MV-4-11 (cell line): ENCODE data around the gene ATP10B.

ENCODE experiments used
- DNase-seq: peaks from one replicate; lab custom pipeline; 2025; lab: John Stamatoyannopoulos, UW

The ATP10B gene

DNA sequence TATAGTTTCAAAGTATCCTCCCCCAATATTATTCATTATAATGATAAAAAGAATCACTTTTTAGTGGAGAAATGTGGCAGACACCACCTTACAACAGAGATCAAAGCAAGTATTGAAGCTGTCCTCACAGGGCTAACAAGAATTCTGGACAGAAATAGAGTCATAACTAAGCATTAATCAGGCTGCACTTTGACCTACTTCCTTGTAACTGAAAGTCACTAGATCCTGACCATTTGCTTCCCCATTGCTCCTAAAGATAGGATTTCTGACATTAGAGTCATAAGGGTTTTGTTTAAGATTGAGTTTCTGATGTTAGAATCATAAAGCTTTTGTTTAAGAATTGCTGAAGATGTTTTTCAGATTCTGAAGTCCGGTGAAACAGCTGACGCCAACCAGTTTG is 159.7 kb downstream of the ATP10B start:
- peak; percentile 22 for DNase-seq

GRCh38 chr5:160685695-160686094 is 166.3 kb downstream of the ATP10B start:
- peak; percentile 53 for DNase-seq

GRCh38 chr5:160685219-160685618 is 166.8 kb downstream of the ATP10B start:
- no peak for DNase-seq

- DNase-seq = no peak
These were observed 172.3 kb downstream of the ATP10B start for GRCh38 chr5:160679567-160680309.

DNA sequence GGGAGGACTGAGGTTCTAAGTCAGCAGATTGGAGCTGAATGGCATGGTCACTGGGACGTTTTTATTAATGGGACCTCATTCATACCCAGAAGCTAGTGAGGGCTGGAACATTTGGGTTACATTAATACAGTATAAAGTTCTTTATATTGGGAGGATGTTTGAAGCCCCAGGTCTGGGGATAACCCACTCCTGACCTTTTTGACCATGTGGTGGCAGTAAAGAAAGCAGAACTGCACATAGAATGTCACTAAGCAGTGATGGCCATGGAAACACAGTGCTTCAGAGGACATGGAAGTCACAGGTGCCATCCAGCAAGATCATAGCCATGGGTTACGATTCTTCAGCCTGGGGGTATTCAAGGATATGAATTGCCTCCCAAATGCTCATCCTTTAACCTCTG is 176.0 kb downstream of the ATP10B start:
- peak; percentile 19 for DNase-seq

DNA sequence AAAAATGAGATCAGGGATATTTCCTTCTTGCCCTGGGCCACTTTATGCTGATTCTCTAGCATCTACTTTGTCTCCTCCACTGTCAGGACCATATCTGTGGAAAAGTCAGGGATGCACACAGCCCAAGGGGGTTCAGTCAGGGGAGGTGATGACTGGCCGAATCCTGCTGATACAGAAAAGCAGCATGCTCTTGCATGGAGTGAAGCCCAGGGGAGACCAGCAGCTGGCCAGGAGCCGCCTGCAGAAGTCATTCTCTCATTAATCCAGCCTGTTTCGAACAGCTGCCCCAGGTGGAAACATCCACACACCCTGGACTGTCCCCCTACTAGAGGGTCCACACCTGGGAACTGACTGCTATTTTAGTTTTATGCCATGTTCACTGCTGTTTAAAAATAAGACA is 177.1 kb downstream of the ATP10B start:
- no peak for DNase-seq

- no peak for DNase-seq
These were observed 179.5 kb downstream of the ATP10B start for GRCh38 chr5:160672521-160672920.

GRCh38 chr5:160668356-160668755 is 183.7 kb downstream of the ATP10B start:
- no peak for DNase-seq

DNA sequence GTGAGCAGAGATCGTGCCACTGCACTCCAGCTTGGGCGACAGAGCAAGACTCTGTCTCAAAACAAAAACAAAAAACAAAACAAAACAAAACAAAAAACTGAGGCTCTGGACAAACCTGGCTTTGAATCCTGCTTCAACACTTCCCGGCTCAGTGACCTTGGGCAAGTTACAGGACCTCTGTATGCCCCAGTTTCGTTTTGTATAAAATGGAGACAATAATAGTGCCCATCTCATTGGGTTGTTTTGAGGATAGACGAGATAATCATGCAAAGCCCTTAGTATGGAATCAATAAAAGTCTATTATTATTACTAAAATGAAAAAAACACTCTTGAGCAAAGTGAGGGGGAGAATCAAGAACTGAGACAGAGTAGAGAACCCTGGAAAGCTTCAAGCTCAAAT is 184.9 kb downstream of the ATP10B start:
- DNase-seq = no peak

DNA sequence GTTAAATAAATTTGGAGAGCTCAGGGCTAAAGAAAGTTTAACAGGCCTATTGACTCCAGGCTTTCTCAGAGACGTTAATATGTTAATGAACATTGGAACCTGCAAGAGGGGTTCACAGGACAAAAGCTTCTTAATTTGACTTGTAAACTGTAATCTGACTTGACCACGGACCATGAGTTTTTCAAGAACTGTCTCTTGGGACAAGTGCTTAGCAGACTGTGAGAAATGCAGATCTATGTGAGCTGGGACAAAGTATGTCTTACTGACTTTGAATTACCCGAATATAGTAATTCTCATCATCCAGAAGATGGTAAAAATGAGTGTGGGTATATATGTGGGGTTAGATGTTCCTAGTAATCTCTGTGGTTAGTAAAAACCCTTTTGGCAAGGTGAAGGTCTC is 186.6 kb downstream of the ATP10B start:
- DNase-seq = no peak

GRCh38 chr5:160660132-160660531 is 191.9 kb downstream of the ATP10B start:
- DNase-seq = peak; percentile 88

- no peak for DNase-seq
These were observed 194.2 kb downstream of the ATP10B start for GRCh38 chr5:160657622-160658458.

DNA sequence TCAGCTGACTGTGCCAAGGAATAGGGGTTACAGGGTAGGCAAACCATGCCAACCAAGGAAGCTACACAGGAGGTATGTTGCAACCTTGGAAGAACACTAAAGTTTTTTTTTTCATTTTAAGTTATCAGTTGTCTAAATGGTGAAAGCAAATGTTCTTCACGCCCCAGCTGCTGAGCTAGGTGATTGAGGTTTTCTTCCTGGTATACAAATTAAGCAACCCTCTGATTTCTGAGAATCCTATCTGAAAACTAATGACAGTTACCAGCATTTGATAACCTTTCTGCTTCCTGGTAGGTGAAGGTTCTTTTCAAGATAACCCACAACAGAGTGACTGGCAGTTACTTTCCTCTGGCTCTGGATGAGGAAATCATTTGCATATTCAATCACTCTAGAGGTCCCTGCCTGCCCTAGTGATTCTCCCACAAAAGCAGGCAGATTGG is 194.9 kb downstream of the ATP10B start:
- DNase-seq = no peak

- no peak for DNase-seq
These were observed 196.3 kb downstream of the ATP10B start for GRCh38 chr5:160655717-160656116.

GRCh38 chr5:160651692-160652645 is 200.0 kb downstream of the ATP10B start:
- no peak for DNase-seq

DNA sequence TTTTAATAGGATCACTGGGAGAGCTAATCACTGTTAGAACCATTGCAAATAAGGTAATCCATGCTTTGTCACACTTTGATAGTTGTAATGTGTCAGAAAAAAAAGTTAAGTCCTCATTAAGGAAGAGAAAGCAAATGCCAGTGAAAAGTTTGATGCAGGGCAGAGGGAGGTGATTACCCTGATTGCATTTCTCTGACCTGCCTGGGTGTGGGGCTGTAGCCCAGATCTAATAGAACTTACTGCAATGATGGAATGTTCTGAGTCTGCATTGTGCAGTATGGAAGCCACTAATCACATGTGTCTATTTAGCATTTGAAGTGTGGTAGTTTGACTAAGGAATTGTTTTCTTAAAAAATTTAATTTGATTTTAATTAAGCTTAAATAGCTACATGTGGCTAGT is 202.7 kb downstream of the ATP10B start:
- DNase-seq = peak; percentile 20

DNA sequence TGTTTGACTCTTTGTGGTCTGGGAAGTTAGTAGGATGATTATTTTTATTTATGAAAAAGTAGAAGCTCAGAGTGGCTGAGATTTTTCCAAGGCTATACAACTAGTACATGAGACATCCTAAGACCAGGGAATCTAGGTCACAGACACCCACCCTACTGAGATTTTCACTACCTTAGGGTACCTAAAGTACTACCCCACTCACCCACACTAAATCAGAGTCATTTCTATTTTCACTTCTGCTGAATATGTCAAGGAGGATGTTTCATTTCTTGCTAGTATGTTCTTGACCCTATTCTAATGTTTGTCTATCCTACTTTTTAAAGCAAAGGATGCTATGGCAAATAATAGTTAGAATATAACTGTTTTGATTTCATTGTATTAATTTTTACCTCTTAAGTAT is 206.0 kb downstream of the ATP10B start:
- DNase-seq = no peak

GRCh38 chr5:160643616-160644240 is 208.3 kb downstream of the ATP10B start:
- peak; percentile 25 for DNase-seq

DNA sequence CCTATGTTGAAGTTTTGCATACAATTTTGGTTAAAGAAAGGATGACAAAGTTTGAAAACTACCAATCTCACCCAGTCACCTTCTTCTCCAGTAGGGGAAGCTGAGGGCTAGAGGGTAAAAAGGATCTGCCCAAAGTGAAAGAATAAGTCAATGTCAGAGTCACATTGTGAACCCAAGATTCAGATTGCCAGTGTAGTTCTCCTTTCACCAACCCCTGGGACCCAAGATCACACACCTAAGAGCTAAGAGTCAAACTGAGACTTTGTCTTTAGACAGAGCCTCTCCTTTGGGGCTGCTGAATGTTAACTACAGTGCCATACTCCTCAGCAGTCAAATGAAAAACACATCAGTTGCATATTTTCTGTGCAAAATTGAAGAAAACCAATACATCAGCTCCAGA is 210.6 kb downstream of the ATP10B start:
- DNase-seq = no peak

GRCh38 chr5:160640406-160640805 is 211.6 kb downstream of the ATP10B start:
- DNase-seq = peak; percentile 47

DNA sequence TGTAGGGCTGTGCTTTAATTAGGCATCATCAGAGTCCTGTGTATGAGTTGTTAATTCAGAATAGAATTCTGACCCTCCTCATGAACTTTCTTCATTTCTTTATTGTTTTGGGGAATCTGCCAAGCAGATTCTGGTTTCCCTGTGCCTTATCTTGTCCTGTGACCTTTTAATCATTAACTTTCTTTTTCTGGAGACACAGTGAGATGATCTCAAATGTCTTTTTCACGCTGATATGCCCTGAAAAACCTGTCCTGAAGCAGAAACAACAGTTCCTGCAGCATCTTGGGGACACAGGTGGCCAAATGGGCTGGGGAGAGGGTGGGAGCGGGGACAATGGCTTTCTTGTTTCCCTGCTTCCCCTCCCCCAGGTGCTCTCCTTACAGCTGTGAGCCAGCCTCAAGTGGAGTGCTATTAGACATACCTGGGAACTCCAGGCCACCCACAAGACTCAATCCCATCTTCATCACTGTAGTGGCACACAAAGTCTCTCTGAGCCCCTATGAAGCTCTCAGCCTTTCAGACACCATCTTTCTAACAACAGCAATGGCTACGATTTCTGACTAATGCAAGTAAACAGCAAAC is 213.8 kb downstream of the ATP10B start:
- no peak for DNase-seq
